ENCODE measurements around the gene SEC14L5.
"Not testable (repeated sequence)": the region's sequence is repeated elsewhere in the genome, so short reads cannot be mapped to it uniquely, and the experiment has no call there.

Gene SEC14L5

GRCh38 chr16:5044581-5044980, 86.5 kb downstream of the SEC14L5 start:
- not testable (repeated sequence) for H3K4me1 ChIP-seq (ENCODE audit: control insufficient read depth, insufficient read depth, low read length); H3K36me3 ChIP-seq (ENCODE audit: control insufficient read depth, insufficient read depth, low read length); H3K27me3 ChIP-seq (ENCODE audit: control insufficient read depth, insufficient read depth, low read length); H3K27ac ChIP-seq (ENCODE audit: low read depth, low read length); H3K9ac ChIP-seq (ENCODE audit: low read length); H3K4me3 ChIP-seq (ENCODE audit: low read length)

DNA sequence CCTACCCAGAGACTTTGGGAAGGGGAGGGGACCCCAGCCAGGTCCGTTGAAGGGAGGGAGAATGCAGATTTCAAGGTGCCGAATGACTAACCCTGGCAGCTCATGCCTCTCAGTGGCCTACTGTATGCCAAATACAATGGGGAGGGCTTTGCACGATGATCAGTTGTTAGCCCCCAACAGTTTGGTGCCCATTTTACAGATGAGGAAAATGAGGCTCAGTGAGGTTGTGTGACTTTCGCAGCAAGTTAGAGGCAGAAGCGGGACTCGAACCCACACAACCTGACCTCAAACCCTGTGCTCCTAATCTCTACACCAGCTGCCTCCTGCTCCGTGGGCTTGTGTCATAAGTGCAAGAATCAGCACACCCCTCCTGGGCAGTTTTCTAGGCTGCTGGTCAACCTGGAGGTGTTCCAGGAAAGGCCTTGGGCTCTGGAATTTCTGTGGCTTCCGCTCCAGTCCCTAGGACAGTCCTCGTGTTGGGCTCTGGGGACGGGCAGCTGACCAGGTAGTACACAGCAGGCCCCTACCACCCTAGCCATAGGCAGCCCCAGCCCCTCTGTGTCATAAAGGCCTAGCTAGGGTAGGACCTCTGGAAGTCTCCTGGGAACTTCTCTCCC, 87.5 kb downstream of the SEC14L5 start:
- no peak overlapping the region for H3K9ac ChIP-seq (ENCODE audit: low read length)
- H3K4me1 ChIP-seq (ENCODE audit: control insufficient read depth, insufficient read depth, low read length) = no peaks in the 10 kb centered on the region
- no peaks in the 10 kb centered on the region for H3K36me3 ChIP-seq (ENCODE audit: control insufficient read depth, insufficient read depth, low read length)
- H3K27me3 ChIP-seq (ENCODE audit: control insufficient read depth, insufficient read depth, low read length) = no peaks in the 10 kb centered on the region
- H3K4me3 ChIP-seq (ENCODE audit: low read length) = no peak overlapping the region
- H3K27ac ChIP-seq (ENCODE audit: low read depth, low read length) = no peak overlapping the region

GRCh38 chr16:5046914-5047313, 88.8 kb downstream of the SEC14L5 start:
- Histone ChIP-seq H3K27me3 (ENCODE audit: control insufficient read depth, insufficient read depth, low read length) (no peaks in the 10 kb centered on the region), H3K27ac (ENCODE audit: low read depth, low read length) (no peak overlapping the region), H3K9ac (ENCODE audit: low read length) (no peak overlapping the region), H3K4me1 (ENCODE audit: control insufficient read depth, insufficient read depth, low read length) (no peaks in the 10 kb centered on the region), H3K4me3 (ENCODE audit: low read length) (no peak overlapping the region), H3K36me3 (ENCODE audit: control insufficient read depth, insufficient read depth, low read length) (no peaks in the 10 kb centered on the region)

DNA sequence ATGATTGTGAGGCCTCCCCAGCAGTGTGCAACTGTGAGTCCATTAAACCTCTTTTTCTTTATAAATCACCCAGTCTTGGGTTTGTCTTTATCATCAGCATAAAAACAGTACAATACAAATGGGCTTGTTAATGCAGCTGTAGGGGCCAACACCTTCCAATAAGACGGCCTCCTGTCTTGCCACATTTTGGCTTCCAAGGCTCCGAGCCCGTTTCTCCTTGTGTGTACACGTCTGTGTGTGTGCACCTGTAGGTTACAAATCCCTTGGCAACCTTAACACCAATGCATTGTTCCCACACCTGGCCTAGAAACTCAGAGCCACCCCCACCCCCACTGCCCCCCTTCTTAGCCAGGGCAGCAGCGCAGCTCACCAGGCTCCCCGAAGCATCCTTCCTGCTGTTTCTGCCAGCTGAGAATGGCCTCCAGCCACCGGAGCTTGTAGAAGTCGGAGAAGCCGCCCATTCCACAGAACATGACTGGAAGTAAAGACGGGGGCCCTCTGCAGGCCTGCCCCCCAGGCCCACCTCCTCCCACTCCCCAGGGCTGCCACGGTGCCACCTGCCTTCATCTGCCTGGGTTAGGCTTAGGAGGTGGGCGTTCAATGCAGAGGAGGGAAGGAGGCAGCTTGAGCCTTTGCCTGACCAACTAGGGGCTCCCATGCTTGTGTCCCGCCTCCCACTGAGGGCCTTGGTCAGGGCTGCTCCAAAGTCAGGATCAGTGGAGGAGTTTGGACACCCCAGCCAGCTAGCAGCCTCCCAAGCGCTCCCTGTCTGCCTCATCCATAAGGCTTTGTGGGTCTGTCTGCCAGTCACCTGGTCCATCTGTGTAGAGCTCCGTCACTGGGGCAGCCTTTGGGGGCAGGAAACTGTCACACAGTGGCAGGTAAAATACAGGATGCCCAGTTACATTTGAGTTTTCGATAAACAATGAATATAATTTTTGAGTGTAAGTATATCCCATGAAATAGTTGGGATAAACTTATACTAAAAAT, 97.0 kb downstream of the SEC14L5 start:
- no peaks in the 10 kb centered on the region for H3K27me3 ChIP-seq (ENCODE audit: control insufficient read depth, insufficient read depth, low read length)
- no peaks in the 10 kb centered on the region for H3K36me3 ChIP-seq (ENCODE audit: control insufficient read depth, insufficient read depth, low read length)
- no peak overlapping the region for H3K4me3 ChIP-seq (ENCODE audit: low read length)
- H3K4me1 ChIP-seq (ENCODE audit: control insufficient read depth, insufficient read depth, low read length) = no peaks in the 10 kb centered on the region
- no peak overlapping the region for H3K9ac ChIP-seq (ENCODE audit: low read length)
- no peak overlapping the region for H3K27ac ChIP-seq (ENCODE audit: low read depth, low read length)

DNA sequence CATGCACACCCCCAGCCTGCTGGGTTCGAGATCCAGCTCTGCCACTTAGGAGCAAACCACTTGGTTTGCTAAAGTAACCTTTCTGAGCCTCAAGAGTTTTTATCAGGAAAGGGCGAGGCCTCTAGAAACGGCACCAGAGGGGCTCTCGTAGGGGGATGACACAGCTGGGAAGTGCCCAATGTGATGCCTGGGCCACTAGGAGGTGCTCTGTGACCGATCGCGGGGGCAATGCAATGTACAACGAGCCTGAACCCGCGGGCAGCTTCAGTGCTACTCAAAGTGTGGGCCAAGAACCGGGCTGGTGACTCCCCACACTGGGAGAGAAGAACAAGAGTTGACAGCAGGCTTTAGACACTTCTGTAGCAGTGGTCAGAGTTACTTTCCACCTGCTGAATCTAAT, 98.2 kb downstream of the SEC14L5 start:
- Histone ChIP-seq H3K27me3 (ENCODE audit: control insufficient read depth, insufficient read depth, low read length) (no peaks in the 10 kb centered on the region), H3K27ac (ENCODE audit: low read depth, low read length) (no peak overlapping the region), H3K4me1 (ENCODE audit: control insufficient read depth, insufficient read depth, low read length) (no peaks in the 10 kb centered on the region), H3K9ac (ENCODE audit: low read length) (no peak overlapping the region), H3K4me3 (ENCODE audit: low read length) (no peak overlapping the region), H3K36me3 (ENCODE audit: control insufficient read depth, insufficient read depth, low read length) (no peaks in the 10 kb centered on the region)

- H3K9ac ChIP-seq (ENCODE audit: low read length) = no peak overlapping the region
- H3K4me3 ChIP-seq (ENCODE audit: low read length) = no peak overlapping the region
- no peaks in the 10 kb centered on the region for H3K36me3 ChIP-seq (ENCODE audit: control insufficient read depth, insufficient read depth, low read length)
- no peak overlapping the region for H3K27ac ChIP-seq (ENCODE audit: low read depth, low read length)
- no peaks in the 10 kb centered on the region for H3K27me3 ChIP-seq (ENCODE audit: control insufficient read depth, insufficient read depth, low read length)
- no peaks in the 10 kb centered on the region for H3K4me1 ChIP-seq (ENCODE audit: control insufficient read depth, insufficient read depth, low read length)
Observed at GRCh38 chr16:5058476-5058875, 100.3 kb downstream of the SEC14L5 start.

GRCh38 chr16:5059386-5060072, 101.4 kb downstream of the SEC14L5 start:
- no peak overlapping the region for H3K9ac ChIP-seq (ENCODE audit: low read length)
- no peaks in the 10 kb centered on the region for H3K27me3 ChIP-seq (ENCODE audit: control insufficient read depth, insufficient read depth, low read length)
- H3K4me3 ChIP-seq (ENCODE audit: low read length) = no peak overlapping the region
- H3K27ac ChIP-seq (ENCODE audit: low read depth, low read length) = no peak overlapping the region
- no peaks in the 10 kb centered on the region for H3K36me3 ChIP-seq (ENCODE audit: control insufficient read depth, insufficient read depth, low read length)
- H3K4me1 ChIP-seq (ENCODE audit: control insufficient read depth, insufficient read depth, low read length) = no peaks in the 10 kb centered on the region

DNA sequence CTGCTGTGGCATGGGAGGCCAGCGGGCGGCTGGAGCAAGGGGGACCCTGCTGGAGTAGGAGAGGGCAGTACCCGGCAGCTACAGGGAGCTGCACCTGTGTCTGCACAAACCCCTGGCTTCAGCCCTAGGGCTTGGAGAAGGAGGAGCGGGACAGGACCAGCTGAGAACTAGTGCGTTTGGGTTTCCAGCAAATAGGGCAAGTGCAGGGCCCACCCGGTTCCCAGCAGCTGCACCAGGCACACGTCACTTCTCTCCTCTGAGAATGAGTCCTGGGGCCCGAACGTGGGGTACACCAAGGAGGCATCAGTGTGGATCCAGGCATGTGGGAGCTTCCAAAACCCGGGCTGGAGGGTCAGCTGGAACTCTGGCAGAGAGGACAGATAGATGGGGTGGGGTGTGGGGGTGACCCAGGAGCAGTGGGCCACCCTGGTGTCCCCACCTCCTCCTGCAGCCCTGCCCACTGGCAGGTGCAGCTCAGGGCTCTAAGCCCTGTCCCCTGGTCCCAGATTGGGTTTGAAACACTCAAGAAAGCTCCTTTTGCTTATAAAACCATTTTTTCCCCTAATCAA, 102.0 kb downstream of the SEC14L5 start:
- peaks cover 2% of the 10 kb centered on the region for H3K27me3 ChIP-seq (ENCODE audit: control insufficient read depth, insufficient read depth, low read length)
- H3K36me3 ChIP-seq (ENCODE audit: control insufficient read depth, insufficient read depth, low read length) = no peaks in the 10 kb centered on the region
- H3K4me1 ChIP-seq (ENCODE audit: control insufficient read depth, insufficient read depth, low read length) = no peaks in the 10 kb centered on the region
- H3K27ac ChIP-seq (ENCODE audit: low read depth, low read length) = no peak overlapping the region
- no peak overlapping the region for H3K9ac ChIP-seq (ENCODE audit: low read length)
- no peak overlapping the region for H3K4me3 ChIP-seq (ENCODE audit: low read length)

DNA sequence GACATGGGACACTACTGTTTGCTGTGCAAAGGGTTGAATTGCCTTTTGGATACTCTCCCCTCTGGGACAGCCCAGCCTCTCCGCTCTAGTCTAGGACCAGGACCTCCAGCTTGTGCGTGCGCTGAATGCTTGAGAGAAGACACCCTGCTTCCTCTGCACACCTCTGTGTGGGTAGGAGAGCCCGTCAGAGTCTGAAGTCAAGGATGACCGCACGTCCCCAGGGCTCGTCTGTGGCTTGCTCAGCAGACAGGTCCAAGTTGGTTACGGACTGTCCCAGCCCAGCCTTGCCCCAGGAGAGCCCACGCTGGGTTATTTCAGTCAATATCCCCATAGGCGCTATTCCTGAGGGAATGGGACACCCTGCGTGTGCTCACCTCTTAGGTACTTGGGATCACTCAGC, 103.9 kb downstream of the SEC14L5 start:
- H3K36me3 ChIP-seq (ENCODE audit: control insufficient read depth, insufficient read depth, low read length) = no peaks in the 10 kb centered on the region
- no peak overlapping the region for H3K4me3 ChIP-seq (ENCODE audit: low read length)
- no peaks in the 10 kb centered on the region for H3K4me1 ChIP-seq (ENCODE audit: control insufficient read depth, insufficient read depth, low read length)
- peaks cover 2% of the 10 kb centered on the region for H3K27me3 ChIP-seq (ENCODE audit: control insufficient read depth, insufficient read depth, low read length)
- H3K9ac ChIP-seq (ENCODE audit: low read length) = no peak overlapping the region
- no peak overlapping the region for H3K27ac ChIP-seq (ENCODE audit: low read depth, low read length)

DNA sequence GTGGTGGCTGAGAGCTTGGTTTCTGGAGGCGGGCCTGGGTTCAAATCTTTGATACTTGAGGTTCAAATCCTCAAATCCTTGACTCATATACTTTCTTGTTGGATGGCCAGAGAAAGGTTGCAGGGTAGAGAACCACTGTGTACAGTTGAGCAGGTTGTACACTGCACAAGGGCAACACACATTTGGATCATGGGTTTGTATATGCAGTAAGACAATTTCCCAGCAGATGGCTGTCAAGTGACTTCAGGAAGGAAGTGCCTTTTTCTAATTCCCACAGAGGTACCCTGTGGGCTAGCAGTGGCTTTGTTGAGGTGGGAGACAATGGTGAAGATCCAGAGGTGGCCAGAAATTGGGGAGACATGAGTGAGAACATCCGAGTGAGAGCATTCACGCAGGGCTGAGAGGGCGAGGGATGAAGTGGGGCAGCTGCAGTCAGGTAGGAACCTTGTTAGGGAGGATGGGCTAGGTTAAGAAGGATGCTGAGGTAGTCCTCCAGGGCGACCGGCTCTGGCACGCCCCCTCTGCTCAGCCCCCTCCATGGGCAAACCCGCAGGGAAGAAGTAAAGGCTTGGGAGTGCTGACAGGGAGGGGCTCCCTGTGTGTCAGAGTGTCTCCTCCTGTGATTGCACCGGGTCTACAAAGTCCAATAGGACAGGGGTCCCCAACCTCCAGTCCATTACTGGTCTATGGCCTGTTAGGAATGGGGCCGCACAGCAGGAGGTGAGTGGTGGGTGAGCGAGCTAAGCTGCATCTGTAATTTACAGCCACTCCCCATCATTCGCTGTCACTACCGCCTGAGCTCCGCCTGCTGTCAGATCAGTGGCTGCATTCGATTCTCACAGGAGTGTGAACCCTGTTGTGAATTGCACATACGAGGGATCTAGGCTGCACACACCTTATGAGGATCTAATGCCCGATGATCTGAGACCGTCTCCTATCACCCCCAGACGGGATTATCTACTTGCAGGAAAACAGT, 104.9 kb downstream of the SEC14L5 start:
- no peaks in the 10 kb centered on the region for H3K36me3 ChIP-seq (ENCODE audit: control insufficient read depth, insufficient read depth, low read length)
- no peak overlapping the region for H3K27ac ChIP-seq (ENCODE audit: low read depth, low read length)
- no peaks in the 10 kb centered on the region for H3K4me1 ChIP-seq (ENCODE audit: control insufficient read depth, insufficient read depth, low read length)
- no peak overlapping the region for H3K9ac ChIP-seq (ENCODE audit: low read length)
- peaks cover 2% of the 10 kb centered on the region for H3K27me3 ChIP-seq (ENCODE audit: control insufficient read depth, insufficient read depth, low read length)
- no peak overlapping the region for H3K4me3 ChIP-seq (ENCODE audit: low read length)

DNA sequence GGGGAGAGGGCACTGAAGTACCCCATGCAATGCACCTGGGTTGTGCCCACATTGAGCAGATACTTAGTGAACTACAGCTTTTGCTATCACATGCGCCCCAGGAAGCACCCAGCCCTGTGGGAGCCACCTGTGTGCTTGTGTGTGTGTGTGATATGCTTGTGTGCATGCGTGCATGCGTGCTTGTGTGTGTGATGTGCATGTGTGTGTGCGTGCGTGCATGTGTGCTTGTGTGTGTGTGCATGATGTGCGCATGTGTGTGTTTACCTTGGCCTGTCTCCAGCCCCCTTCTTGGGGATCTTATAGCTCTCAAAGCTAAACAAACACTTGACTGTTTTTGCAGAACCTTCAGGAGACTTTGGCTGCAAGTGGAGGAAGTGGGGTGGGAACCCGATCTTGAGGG, 106.8 kb downstream of the SEC14L5 start:
- Histone ChIP-seq H3K27me3 (ENCODE audit: control insufficient read depth, insufficient read depth, low read length) (peaks cover 2% of the 10 kb centered on the region), H3K9ac (ENCODE audit: low read length) (no peak overlapping the region), H3K4me1 (ENCODE audit: control insufficient read depth, insufficient read depth, low read length) (no peaks in the 10 kb centered on the region), H3K36me3 (ENCODE audit: control insufficient read depth, insufficient read depth, low read length) (no peaks in the 10 kb centered on the region), H3K4me3 (ENCODE audit: low read length) (peak overlapping the region; percentile 17), H3K27ac (ENCODE audit: low read depth, low read length) (no peak overlapping the region)
